VCaP (cell line): ENCODE data around the gene CBFA2T3.

Experiments
- H3K27ac ChIP-seq: fragments of 450-650 bp; 2 replicates; pipeline ENCODE4 v1.5.1; 2017
- TF ChIP-seq, protein P1 (sequence below): fragments of 450-650 bp; conservative IDR thresholded peaks from 2 replicates; pipeline ENCODE4 v1.5.1; 2017; ENCODE audit warnings: mild to moderate bottlenecking, moderate library complexity

CBFA2T3 gene

DNA sequence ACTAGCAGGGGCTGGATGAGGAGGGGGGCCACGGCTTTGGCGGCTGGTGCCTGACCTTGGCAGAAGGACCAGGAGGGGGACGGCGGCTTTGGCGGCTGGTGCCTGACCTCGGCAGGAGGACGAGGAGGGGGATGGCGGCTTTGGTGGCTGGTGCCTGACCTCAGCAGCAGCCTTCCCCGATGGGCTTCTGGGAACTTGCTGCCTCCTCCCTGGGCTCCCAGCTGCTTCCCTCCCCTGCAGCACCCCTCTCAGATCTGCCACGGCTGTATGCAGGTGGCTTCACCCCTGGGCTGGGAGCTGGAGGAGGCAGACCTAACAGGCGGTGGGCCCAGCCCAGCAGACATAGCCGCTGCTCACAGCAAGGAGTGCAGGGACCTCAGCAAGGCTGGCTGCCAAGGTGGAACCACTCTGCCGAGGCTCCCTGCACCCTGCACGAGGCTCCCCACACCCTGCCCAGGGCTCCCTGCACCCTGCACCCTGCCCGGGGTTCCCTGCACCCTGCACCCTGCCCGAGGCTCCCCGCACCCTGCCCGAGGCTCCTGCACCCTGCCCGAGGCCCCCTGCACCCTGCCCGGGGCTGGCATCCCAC lies 38.4 kb upstream of the CBFA2T3 start:
- TF ChIP-seq, protein P1, sequence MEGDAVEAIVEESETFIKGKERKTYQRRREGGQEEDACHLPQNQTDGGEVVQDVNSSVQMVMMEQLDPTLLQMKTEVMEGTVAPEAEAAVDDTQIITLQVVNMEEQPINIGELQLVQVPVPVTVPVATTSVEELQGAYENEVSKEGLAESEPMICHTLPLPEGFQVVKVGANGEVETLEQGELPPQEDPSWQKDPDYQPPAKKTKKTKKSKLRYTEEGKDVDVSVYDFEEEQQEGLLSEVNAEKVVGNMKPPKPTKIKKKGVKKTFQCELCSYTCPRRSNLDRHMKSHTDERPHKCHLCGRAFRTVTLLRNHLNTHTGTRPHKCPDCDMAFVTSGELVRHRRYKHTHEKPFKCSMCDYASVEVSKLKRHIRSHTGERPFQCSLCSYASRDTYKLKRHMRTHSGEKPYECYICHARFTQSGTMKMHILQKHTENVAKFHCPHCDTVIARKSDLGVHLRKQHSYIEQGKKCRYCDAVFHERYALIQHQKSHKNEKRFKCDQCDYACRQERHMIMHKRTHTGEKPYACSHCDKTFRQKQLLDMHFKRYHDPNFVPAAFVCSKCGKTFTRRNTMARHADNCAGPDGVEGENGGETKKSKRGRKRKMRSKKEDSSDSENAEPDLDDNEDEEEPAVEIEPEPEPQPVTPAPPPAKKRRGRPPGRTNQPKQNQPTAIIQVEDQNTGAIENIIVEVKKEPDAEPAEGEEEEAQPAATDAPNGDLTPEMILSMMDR = no peak
- H3K27ac ChIP-seq = no peak overlapping the region

DNA sequence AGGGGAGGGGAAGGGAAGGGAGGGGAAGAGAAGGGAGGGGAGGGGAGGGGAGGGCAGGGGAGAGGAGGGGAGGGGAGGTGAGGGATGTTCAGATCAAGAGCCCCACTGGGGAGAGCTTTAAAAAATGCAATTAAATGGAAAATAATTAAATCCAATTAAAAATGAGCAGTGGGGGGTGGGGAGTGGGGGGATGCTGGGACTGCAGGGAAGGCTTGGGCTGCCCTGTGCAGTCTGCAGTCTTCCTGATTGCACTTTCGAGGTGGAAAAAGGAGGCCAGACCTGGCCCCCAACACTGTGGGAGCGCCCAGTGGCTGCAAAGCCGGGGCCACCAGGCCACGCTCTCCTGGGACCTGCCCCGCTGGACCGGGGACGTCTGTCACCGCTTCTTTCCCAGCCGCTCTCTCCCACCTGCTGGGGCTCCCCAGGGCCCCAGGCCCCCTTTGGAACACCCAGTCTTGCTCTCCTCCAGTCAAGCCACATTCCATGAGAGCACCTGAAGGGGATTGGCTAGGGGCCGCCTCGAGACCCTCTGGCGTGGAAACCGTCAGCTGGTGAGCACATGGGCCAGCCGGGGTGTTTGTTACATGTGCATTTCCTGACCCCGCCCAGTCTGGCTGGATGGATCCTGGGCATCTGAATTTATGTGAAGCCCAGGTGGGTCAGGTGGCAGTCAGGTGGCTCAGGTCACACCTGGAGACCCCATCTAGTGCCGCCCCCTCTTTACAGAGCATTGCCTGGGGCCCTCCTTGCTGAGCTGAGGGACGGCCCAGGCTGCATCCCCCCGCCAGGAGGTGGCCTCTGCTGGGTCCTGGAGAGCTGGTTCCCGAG lies 37.6 kb upstream of the CBFA2T3 start:
- H3K27ac ChIP-seq = no peak overlapping the region
- TF ChIP-seq, protein P1 = no peak

DNA sequence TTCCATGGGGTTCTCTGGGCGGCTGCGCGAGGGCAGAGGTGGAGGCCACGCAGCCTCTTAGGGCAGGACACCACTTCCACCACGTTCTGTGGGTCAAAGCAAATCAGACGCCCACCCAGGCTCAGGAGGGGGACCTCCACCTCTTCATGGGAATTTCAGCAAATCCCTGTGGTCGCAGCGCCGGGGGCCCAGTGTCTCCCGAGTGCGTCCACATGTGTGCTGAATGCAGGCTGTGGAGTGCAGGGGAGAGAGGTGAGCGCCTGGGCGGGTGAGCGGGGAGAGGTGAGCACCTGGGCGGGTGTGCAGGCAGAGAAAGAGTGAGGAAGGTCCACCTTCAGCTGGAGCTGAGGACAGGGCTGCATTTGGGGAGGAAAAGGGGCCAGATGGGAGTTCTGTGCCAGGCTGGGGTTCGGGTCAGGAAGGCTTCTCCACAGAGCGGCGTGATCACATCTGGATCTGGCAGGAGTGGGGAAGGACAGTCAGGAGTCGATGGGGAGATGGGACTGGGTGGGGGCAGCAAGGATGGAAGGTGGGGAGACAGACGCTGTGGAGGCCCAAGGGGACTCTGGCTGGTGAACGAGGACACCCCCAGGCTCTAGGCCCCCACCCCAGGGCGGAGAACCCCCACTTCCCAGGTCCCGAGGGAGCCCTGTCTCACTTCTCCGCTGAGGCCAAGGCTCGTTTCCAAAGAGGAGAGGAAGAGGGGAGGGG lies 36.8 kb upstream of the CBFA2T3 start:
- TF ChIP-seq, protein P1 = no peak
- no peak overlapping the region for H3K27ac ChIP-seq

DNA sequence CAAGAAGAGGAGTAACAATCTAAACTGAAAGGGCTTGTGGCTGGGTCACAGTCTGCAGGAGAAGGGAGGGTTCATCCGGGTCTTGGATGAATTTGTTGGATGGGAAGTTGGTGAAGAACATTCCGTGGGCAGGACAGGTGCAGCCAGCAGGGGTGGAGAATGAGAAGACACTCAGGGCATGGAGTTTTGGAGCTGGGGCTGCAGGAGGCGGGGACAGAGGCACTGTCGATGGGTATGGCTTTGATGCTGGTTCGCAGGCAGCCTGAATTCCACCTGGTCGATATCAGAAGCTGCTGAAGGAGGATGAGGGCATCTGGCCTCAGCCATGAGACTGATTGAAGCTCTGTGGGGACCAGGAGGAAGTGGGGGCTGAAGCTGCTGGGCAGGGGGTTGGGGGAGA lies 36.1 kb upstream of the CBFA2T3 start:
- TF ChIP-seq, protein P1 = no peak
- no peak overlapping the region for H3K27ac ChIP-seq

DNA sequence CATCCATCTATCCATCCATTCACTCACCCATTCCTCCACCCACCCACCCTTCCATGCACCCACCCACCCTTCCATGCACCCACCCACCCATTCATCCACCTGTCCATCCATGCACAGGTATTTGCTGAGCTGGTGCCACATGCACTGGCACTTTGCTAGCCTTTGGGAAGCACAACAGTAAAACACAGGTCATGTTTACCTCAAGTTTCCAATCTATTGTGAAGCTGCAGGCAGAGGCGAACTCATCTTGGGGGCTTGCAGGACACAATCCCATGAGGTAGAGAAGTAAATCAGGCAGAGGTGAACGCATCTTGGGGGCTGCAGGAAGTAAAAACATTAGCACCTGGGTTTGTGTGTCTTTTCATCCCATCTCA lies 35.6 kb upstream of the CBFA2T3 start:
- TF ChIP-seq, protein P1 = no peak
- H3K27ac ChIP-seq = no peak overlapping the region

DNA sequence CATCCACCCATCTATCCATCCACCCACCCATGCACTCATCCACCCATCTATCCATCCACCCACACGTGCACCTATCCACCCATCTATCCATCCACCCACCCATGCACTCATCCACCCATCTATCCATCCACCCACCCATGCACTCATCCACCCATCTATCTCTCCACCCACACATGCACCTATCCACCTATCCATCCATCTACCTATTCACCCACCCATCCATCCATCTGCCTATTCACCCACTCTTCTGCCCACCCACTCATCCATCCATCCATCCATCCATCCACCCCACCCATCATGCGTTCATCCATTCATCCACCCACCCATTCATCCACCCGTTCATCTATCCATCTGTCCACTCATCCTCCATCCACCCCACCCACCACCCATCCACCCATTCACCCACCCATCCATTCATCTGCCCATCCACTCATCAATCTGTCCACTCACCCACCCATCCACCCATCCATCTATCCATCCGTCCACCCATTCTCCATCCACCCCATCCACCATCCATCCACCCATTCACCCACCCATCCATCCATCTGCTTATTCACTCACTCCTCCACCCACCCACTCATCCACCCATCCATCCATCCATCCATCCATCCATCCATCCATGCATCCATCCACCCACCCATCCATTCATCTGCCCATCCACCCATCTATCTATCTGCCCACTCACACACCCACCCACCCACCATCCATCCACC lies 35.1 kb upstream of the CBFA2T3 start:
- TF ChIP-seq, protein P1 = no peak
- H3K27ac ChIP-seq = no peak overlapping the region
